B cell (primary cell): ENCODE results near the gene GSTA4. TPM values are rescaled to one million over a fixed set of nuclear protein-coding genes. Genes with fewer than 3 reads are reported as not detected.

Experiments used
- ATAC-seq: fragments of 200-7000 bp; cut with Tn5 transposase; one replicate; pipeline ENCODE4 v1.10.0; 2021; ENCODE audit warnings: low read depth, mild to moderate bottlenecking, moderate number of reproducible peaks, moderate library complexity
- CTCF ChIA-PET: fragments of 350-600 bp; sonication (Branson Sonifier 250); formaldehyde crosslinking; loops from one replicate; lab custom pipeline; 2021; ENCODE audit warnings: antibody characterized with exemption, inconsistent platforms; lab: Charles Lee
- POLR2A ChIA-PET: fragments of 350-600 bp; sonication (Branson Sonifier 250); formaldehyde crosslinking; loops from one replicate; lab custom pipeline; 2021; ENCODE audit warnings: antibody characterized with exemption; lab: Charles Lee
- DNase-seq: peaks from one replicate; pipeline ENCODE4 v3.0.0; 2013
- H2AFZ ChIP-seq: 2 replicates; pipeline ENCODE4 v1.6.1; 2012; ENCODE audit warnings: mild to moderate bottlenecking, low read depth, low read length; ENCODE audit not compliant: insufficient read depth, poor library complexity, severe bottlenecking
- H3K27ac ChIP-seq, 2 donors: 1 replicate in 1 of 2; 2 replicates in 1 of 2; pipeline ENCODE4 v1.5.1; 2012 to 2013; ENCODE audit warnings: low read length in 2 of 2, mild to moderate bottlenecking in 2 of 2, moderate library complexity in 1 of 2
- H3K27me3 ChIP-seq, 4 experiments: fragments of 200-600 bp in 1 of 4; sonication (generic) in 1 of 4; replicated peaks in 1 of 4; 1 replicate in 2 of 4; 2 replicates in 2 of 4; pipeline versions ENCODE4 v1.6.1 to v1.7.0; 2013 to 2016; ENCODE audit warnings: low read length in 3 of 4, mild to moderate bottlenecking in 2 of 4, mixed read lengths in 1 of 4, moderate library complexity in 1 of 4; ENCODE audit not compliant: insufficient read depth in 4 of 4, control insufficient read depth in 3 of 4; ENCODE audit errors: control extremely low read depth in 1 of 4
- H3K36me3 ChIP-seq, 2 experiments: replicated peaks in 1 of 2; 1 replicate in 1 of 2; 2 replicates in 1 of 2; pipeline versions ENCODE4 v1.6.1 to v1.7.1; 2013; ENCODE audit warnings: low read length in 1 of 2; ENCODE audit not compliant: insufficient read depth in 2 of 2, control insufficient read depth in 1 of 2; ENCODE audit errors: control extremely low read depth in 1 of 2, extremely low read depth in 1 of 2
- H3K4me1 ChIP-seq, 2 donors: fragments of 200-600 bp in 1 of 2; sonication (generic) in 1 of 2; 1 replicate in 1 of 2; 2 replicates in 1 of 2; pipeline versions ENCODE4 v1.5.1 to v1.6.1; 2013 to 2017; ENCODE audit warnings: low read length in 2 of 2; ENCODE audit not compliant: control insufficient read depth in 2 of 2, insufficient read depth in 2 of 2
- H3K4me2 ChIP-seq: replicated peaks from 2 replicates; pipeline ENCODE3; 2012; ENCODE audit warnings: mild to moderate bottlenecking, low read depth, low read length; ENCODE audit not compliant: poor library complexity, severe bottlenecking
- H3K4me3 ChIP-seq, 5 experiments: fragments of 200-600 bp in 1 of 5; sonication (generic) in 1 of 5; 1 replicate in 3 of 5; 2 replicates in 2 of 5; pipeline versions ENCODE4 v1.5.1 to v1.7.0; 2011 to 2016; ENCODE audit warnings: low read length in 4 of 5, mild to moderate bottlenecking in 4 of 5, low read depth in 2 of 5, control low read depth in 1 of 5, moderate library complexity in 1 of 5; ENCODE audit not compliant: insufficient read depth in 1 of 5; ENCODE audit errors: control extremely low read depth in 1 of 5, extremely low read depth in 1 of 5
- H3K79me2 ChIP-seq: fragments of 200-600 bp; sonication (generic); one replicate; pipeline ENCODE4 v1.6.0; 2016; ENCODE audit warnings: low read length; ENCODE audit not compliant: control insufficient read depth, insufficient read depth
- H3K9ac ChIP-seq: fragments of 200-600 bp; sonication (generic); 2 replicates; pipeline ENCODE4 v1.6.1; 2017; ENCODE audit warnings: mild to moderate bottlenecking, low read length, moderate library complexity
- H3K9me3 ChIP-seq, 3 donors: one replicate each; pipeline versions ENCODE4 v1.6.1 to v1.7.1; 2013; ENCODE audit warnings: low read length in 2 of 3; ENCODE audit not compliant: control insufficient read depth in 2 of 3, insufficient read depth in 1 of 3; ENCODE audit errors: control extremely low read depth in 1 of 3
- H4K20me1 ChIP-seq: 2 replicates; pipeline ENCODE4 v1.6.0; 2012; ENCODE audit warnings: mild to moderate bottlenecking, low read length; ENCODE audit not compliant: insufficient read depth, control insufficient read depth, poor library complexity, severe bottlenecking
- H3K27ac Mint-ChIP-seq: one replicate; pipeline ENCODE4 v1.8.0; 2021; ENCODE audit warnings: mixed read lengths
- H3K27me3 Mint-ChIP-seq: one replicate; pipeline ENCODE4 v1.8.0; 2021; ENCODE audit warnings: mixed read lengths
- H3K4me1 Mint-ChIP-seq: one replicate; pipeline ENCODE4 v1.8.0; 2021; ENCODE audit warnings: mixed read lengths
- H3K4me3 Mint-ChIP-seq: one replicate; pipeline ENCODE4 v1.8.0; 2021; ENCODE audit warnings: mixed read lengths
- H3K9me3 Mint-ChIP-seq: one replicate; pipeline ENCODE4 v1.8.0; 2022; ENCODE audit warnings: mixed read lengths; ENCODE audit not compliant: insufficient read depth
- CTCF ChIP-seq: fragments of 200-600 bp; IDR thresholded peaks from one replicate; pipeline ENCODE4 v1.8.0; 2022; ENCODE audit warnings: antibody characterized with exemption, mild to moderate bottlenecking
- EZH2 ChIP-seq: IDR thresholded peaks from 2 replicates; pipeline ENCODE4 v1.6.1; 2012; ENCODE audit warnings: borderline replicate concordance, low read depth, mild to moderate bottlenecking, moderate library complexity, low read length; ENCODE audit not compliant: insufficient read depth, poor library complexity, severe bottlenecking
- WGBS: methylation state at CpG from one replicate; pipeline ENCODE4 v1.1.5; 2013; ENCODE audit warnings: missing lambda C conversion rate; ENCODE audit not compliant: insufficient coverage; 5-methylcytosine and 5-hydroxymethylcytosine counted together
- intact Hi-C: fragments of 100-400 bp; cut with micrococcal nuclease; formaldehyde crosslinking; loops from one replicate; pipeline ENCODE4 v1.10.0; 2022
- polyA plus RNA-seq: library from polyadenylated mRNA; depleted of rRNA; stranded (reverse); fragments of >200 nt; gene quantifications from 2 replicates; pipeline ENCODE4 v1.2.3, GENCODE V29; 2012
- total RNA-seq, 2 donors: library from RNA; stranded (reverse); fragments of 120-200 nt in 1 of 2; gene quantifications; 1 replicate in 1 of 2; 2 replicates in 1 of 2; pipeline versions ENCODE4 v1.2.3 to v1.2.4, GENCODE V29; 2013 to 2022

Gene GSTA4
- total and polyA plus RNA-seq, 2 donors (not counting 1 experiment from before 2014, with no cell fraction given), result 1.7 to 4.9 TPM

DNA sequence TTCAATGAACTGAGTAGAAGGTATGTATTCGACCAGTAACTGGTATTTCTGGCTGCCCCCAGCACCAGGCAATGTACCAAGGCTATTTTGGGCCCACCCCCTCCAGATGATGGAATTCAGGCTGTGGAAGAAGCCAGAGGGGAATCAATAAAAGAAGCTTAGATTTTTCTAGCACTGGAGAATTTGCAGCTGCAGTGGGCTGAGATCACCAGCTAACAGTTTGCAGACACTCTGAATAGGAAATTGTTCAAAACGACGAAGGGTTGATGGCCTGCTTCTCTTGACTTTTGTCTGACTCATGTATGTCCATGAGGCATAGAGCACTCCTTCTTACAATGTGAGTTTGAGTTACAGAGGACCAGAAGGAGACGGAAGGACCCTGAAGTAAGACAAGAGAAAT lies 37.8 kb upstream of the GSTA4 start:
- POLR2A ChIA-PET, result no interaction called here
- H3K27me3 ChIP-seq, result no peaks in the 10 kb centered on the region
- CTCF ChIA-PET, result no interaction called here
- H3K4me3 ChIP-seq, result no peak overlapping the region
- no peaks in the 10 kb centered on the region for H3K27me3 Mint-ChIP-seq
- no peak overlapping the region for H2AFZ ChIP-seq
- TF ChIP-seq EZH2 (no peak), CTCF (no peak)
- no peak overlapping the region for H3K4me3 Mint-ChIP-seq
- no peak for DNase-seq
- H3K36me3 ChIP-seq, result peaks cover 10 to 50% of the 10 kb centered on the region in 2 experiments
- no peak overlapping the region for H3K4me2 ChIP-seq
- no peaks in the 10 kb centered on the region for H3K9me3 ChIP-seq
- no peaks in the 10 kb centered on the region for H3K4me1 Mint-ChIP-seq
- no peak overlapping the region for H3K27ac Mint-ChIP-seq
- H3K4me1 ChIP-seq, result no peaks in the 10 kb centered on the region
- intact Hi-C loops, result no loop called here
- no peaks in the 10 kb centered on the region for H3K9me3 Mint-ChIP-seq
- H3K79me2 ChIP-seq, result no peaks in the 10 kb centered on the region
- no peak overlapping the region for H3K27ac ChIP-seq
- H3K9ac ChIP-seq, result no peak overlapping the region
- no peak for ATAC-seq
- H4K20me1 ChIP-seq, result no peaks in the 10 kb centered on the region
- 94% methylated on average over 3 of the region's 4 CpGs for WGBS

GRCh38 chr6:53031281-53031680 lies 36.2 kb upstream of the GSTA4 start:
- Histone ChIP-seq H4K20me1 (no peaks in the 10 kb centered on the region), H3K27me3 (no peaks in the 10 kb centered on the region), H2AFZ (no peak overlapping the region), H3K27ac (no peak overlapping the region), H3K4me1 (no peaks in the 10 kb centered on the region), H3K79me2 (no peaks in the 10 kb centered on the region), H3K4me2 (no peak overlapping the region), H3K9me3 (no peaks in the 10 kb centered on the region), H3K36me3 (peaks cover 14 to 58% of the 10 kb centered on the region in 2 experiments), H3K9ac (no peak overlapping the region), H3K4me3 (no peak overlapping the region)
- H3K27ac Mint-ChIP-seq, result no peak overlapping the region
- WGBS, result 96% methylated on average over 3 of the region's 4 CpGs
- ChIA-PET POLR2A (no interaction called here), CTCF (interaction anchor here (0.7 kb wide), 1 partner anchor 19 kb away, joined by 3 read pairs; no protein-coding TSS in a partner anchor)
- no peaks in the 10 kb centered on the region for H3K9me3 Mint-ChIP-seq
- intact Hi-C loops, result no loop called here
- DNase-seq (no peak), ATAC-seq (no peak)
- H3K4me3 Mint-ChIP-seq, result no peak overlapping the region
- TF ChIP-seq EZH2 (no peak), CTCF (no peak)
- no peaks in the 10 kb centered on the region for H3K4me1 Mint-ChIP-seq
- H3K27me3 Mint-ChIP-seq, result no peaks in the 10 kb centered on the region
